AG09309 (cell line): Measurements from ENCODE around the gene SPATA9.
A peak's percentile ranks its signal among the peaks of the same experiment; 100 is the strongest.

Experiments
- DNase-seq: peaks from one replicate; pipeline ENCODE4 v3.0.0-alpha.2; 2010; ENCODE audit warnings: low read depth
- H3K4me3 ChIP-seq: 2 replicates; pipeline ENCODE4 v1.5.1; 2011; ENCODE audit warnings: mild to moderate bottlenecking, low read depth, low read length, moderate library complexity; ENCODE audit not compliant: control insufficient read depth
- CTCF ChIP-seq: IDR thresholded peaks from 2 replicates; pipeline ENCODE4 v1.5.1; 2011; ENCODE audit warnings: mild to moderate bottlenecking, low read depth, low read length, inconsistent platforms; ENCODE audit not compliant: insufficient read depth, control insufficient read depth; ENCODE audit errors: missing control alignments

SPATA9 gene

GRCh38 chr5:95682891-95683290, at the start of gene SPATA9:
TSS of gene SPATA9 (minus strand) at chr5:95682991. CDS start at chr5:95682854, 137 bp downstream.
- TF ChIP-seq CTCF, result no peak
- H3K4me3 ChIP-seq, result no peak within 1 kb of the TSS
- DNase-seq, result no peak

GRCh38 chr5:95731571-95732554, 49.1 kb upstream of the SPATA9 start:
- no peak for DNase-seq
- TF ChIP-seq CTCF, result no peak
- peak overlapping the region; percentile 97 for H3K4me3 ChIP-seq

- no peak for TF ChIP-seq CTCF
- DNase-seq, result peak; percentile 55
- H3K4me3 ChIP-seq, result peak within 1 kb of the TSS; percentile 97
Observed at GRCh38 chr5:95730730-95731570, 48.2 kb upstream of the SPATA9 start, which contains the start of gene RHOBTB3. TSS of gene RHOBTB3 (plus strand) at chr5:95731336. CDS start at chr5:95731683, 347 bp downstream.

- no peak for TF ChIP-seq CTCF
- peak overlapping the region; percentile 97 for H3K4me3 ChIP-seq
- no peak for DNase-seq
Observed at GRCh38 chr5:95730011-95730700, 47.4 kb upstream of the SPATA9 start.

- DNase-seq, result no peak
- no peak overlapping the region for H3K4me3 ChIP-seq
- TF ChIP-seq CTCF, result no peak
Observed at GRCh38 chr5:95729115-95730010, 46.6 kb upstream of the SPATA9 start.
